ENCODE results near the gene CACNA1G.

CACNA1G gene

DNA sequence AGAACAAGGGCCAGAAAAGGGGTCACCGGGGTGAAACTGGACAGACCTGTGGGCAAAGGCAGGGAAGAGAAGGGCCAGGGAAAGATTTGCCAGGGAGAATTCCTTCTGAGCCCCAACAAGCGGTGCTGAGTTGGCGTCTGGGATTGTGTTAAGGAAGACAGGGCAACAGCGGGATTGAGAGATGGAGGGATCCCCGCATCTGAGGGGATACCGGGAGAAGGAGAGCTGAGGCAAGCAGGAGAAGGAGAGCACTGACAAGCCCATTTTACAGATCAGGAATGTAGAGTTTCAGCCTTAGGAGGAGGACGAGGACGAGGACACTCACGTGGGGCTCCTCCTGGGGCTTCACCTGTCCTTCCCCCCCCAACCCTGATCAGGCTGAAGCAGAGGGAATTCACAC is 73.2 kb downstream of the CACNA1G start:
- Histone ChIP-seq H3K4me2 (ENCODE audit: low read length) (no peak overlapping the region), H3K36me3 (ENCODE audit: insufficient read depth, low read length) (peaks cover 3% of the 10 kb centered on the region), H3K9ac (ENCODE audit: low read depth, low read length) (no peak overlapping the region), H3K9me3 (replicated peaks; ENCODE audit: low read length) (no peaks in the 10 kb centered on the region), H3K27me3 (ENCODE audit: control insufficient read depth, insufficient read depth, low read length) (no peaks in the 10 kb centered on the region), H3K4me1 (ENCODE audit: control insufficient read depth, insufficient read depth, low read length) (peaks cover 51% of the 10 kb centered on the region), H3K4me3 (ENCODE audit: low read length) (no peak overlapping the region)

DNA sequence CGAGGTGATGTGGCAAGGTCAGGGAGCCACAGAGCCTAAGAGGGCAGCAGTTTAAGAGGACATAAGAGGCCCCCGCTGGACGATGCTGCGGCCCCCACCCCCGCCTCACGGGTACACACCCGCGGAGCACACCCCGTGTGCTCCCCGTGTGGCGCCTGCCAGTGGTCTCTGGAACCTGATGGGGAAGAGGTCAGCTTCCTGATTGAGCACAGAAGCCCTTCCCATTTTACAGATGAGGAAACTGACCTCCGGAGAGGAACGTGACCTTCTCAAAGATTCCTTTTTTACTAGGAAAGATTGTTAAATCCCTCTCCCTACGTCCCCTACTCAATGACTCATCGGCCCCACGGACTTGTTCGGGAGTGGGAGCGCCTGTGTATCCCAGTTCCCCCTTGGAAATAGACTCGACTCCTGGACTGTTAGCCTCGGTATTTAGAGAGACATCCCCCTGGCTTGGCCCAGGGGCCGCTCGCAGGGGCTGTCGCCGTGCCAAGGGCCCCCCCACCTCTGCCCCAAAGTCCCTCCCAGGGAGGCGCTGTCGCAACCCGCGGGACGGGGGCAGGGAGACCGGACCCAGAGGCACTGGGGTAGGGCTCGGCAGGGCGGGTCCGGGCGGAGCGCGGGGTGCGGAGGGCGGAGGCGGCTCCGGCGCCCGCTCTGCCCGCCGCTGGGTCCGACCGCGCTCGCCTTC is 73.9 kb downstream of the CACNA1G start, which contains the start of gene ABCC3:
Gene ABCC3, plus strand, starts transcription at position 658 of the 691 bp plus-strand sequence. CDS start 56 bp downstream, outside the sequence.
- H3K27me3 ChIP-seq (ENCODE audit: control insufficient read depth, insufficient read depth, low read length) = no peaks in the 10 kb centered on the region
- peaks cover 55% of the 10 kb centered on the region for H3K4me1 ChIP-seq (ENCODE audit: control insufficient read depth, insufficient read depth, low read length)
- no peaks in the 10 kb centered on the region for H3K9me3 ChIP-seq (replicated peaks; ENCODE audit: low read length)
- H3K36me3 ChIP-seq (ENCODE audit: insufficient read depth, low read length) = peaks cover 3% of the 10 kb centered on the region
- H3K9ac ChIP-seq (ENCODE audit: low read depth, low read length) = peak within 1 kb of the TSS; percentile 84
- H3K4me2 ChIP-seq (ENCODE audit: low read length) = peak within 1 kb of the TSS; percentile 75
- H3K4me3 ChIP-seq (ENCODE audit: low read length) = peak within 1 kb of the TSS; percentile 79

DNA sequence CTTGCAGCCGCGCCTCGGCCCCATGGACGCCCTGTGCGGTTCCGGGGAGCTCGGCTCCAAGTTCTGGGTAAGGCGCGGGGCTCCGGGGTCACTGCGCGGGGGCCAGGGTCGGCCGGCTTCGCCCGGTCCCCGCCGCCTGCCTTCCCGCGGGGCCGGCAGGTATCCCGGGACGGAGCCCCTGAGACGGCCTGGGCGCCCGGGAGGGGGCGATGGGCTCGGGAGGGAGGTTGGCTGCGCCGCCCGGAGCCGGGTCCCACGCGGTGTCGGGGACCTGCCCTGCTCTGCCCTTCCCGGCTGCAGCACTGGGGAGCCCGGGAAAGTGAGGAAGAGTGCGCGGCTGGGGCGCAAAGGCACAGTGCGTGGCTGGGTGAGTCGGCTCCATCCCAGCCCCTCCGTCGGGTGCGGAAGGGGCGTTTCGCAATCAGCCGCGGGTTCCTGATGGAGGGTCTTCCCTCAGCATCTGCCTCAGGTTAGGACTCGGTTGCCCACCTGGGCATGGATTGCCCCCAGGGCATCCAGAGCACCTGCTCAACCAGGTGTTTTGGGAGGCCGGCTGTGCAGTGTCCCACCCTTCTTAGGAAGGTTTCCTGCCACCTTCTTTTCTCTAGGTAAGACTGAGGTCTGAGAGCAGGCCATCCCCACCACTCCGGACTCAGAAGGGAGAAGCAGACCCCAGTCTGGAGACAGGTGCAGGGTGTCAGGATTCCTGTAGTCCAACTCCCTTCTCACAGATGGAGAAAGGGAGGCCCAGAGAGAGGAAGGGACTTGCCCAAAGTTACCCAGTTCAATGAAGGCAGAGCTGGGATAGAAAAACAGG is 74.6 kb downstream of the CACNA1G start:
- Histone ChIP-seq H3K4me3 (ENCODE audit: low read length) (peak overlapping the region; percentile 79), H3K9me3 (replicated peaks; ENCODE audit: low read length) (no peaks in the 10 kb centered on the region), H3K4me1 (ENCODE audit: control insufficient read depth, insufficient read depth, low read length) (peaks cover 63% of the 10 kb centered on the region), H3K27me3 (ENCODE audit: control insufficient read depth, insufficient read depth, low read length) (no peaks in the 10 kb centered on the region), H3K4me2 (ENCODE audit: low read length) (peak overlapping the region; percentile 75), H3K36me3 (ENCODE audit: insufficient read depth, low read length) (peaks cover 3% of the 10 kb centered on the region), H3K9ac (ENCODE audit: low read depth, low read length) (peak overlapping the region; percentile 84)

DNA sequence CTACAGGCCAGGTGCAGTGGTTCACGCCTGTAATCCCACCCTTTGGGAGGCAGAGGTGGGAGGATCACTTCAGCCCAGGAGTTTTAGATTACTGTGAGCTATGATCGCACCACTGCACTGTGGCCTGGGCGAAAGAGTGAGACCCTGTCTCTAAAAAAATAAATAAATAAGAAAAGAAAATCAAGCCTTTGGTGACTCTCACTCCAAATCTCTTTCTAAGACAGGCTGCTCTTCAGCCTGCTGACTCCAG is 75.1 kb downstream of the CACNA1G start:
- Histone ChIP-seq H3K4me2 (ENCODE audit: low read length) (peak overlapping the region; percentile 75), H3K9ac (ENCODE audit: low read depth, low read length) (peak overlapping the region; percentile 84), H3K36me3 (ENCODE audit: insufficient read depth, low read length) (peaks cover 3% of the 10 kb centered on the region), H3K4me3 (ENCODE audit: low read length) (peak overlapping the region; percentile 79), H3K27me3 (ENCODE audit: control insufficient read depth, insufficient read depth, low read length) (no peaks in the 10 kb centered on the region), H3K4me1 (ENCODE audit: control insufficient read depth, insufficient read depth, low read length) (peaks cover 68% of the 10 kb centered on the region), H3K9me3 (replicated peaks; ENCODE audit: low read length) (no peaks in the 10 kb centered on the region)

DNA sequence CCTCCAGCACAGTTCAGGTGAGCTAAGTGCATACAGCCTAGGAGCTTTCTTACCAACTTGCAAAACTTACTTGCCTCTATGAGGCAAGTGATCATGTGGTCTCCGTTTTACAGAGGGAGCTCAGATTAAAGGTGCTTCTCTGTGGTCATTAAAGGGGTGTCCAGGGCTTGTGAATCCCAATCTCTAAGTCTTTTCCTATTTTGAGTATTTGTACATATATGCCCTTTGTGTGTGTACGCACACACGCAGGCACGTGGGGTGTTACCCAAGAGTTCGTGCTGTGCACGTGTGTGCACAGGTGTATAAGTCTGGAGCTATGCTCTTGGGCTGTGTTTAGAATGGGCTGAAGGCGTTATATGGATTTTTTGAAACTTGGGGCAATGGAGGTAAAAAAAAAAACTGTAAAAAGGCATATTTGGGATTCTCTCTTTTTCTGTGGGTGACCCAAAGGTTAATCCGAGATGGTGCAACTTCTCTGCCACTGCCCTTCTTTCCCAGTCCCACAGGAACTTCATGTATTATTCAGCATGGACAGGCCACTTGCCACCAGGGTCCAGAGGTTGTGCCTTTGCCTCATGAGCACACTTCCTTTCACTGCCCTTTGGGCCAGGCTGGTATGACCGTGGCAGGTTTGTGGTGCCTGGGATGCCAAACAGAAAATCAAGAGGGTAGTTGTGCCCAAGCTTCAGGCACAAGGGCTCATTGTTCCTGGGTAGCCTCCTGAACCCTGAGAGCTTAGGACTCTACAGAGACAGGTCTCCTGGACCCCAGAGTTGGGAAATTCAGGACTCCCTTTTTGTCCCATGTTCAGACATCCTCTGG is 75.7 kb downstream of the CACNA1G start:
- Histone ChIP-seq H3K4me1 (ENCODE audit: control insufficient read depth, insufficient read depth, low read length) (peaks cover 70% of the 10 kb centered on the region), H3K36me3 (ENCODE audit: insufficient read depth, low read length) (peaks cover 3% of the 10 kb centered on the region), H3K27me3 (ENCODE audit: control insufficient read depth, insufficient read depth, low read length) (no peaks in the 10 kb centered on the region), H3K9me3 (replicated peaks; ENCODE audit: low read length) (no peaks in the 10 kb centered on the region), H3K4me2 (ENCODE audit: low read length) (peak overlapping the region; percentile 75), H3K4me3 (ENCODE audit: low read length) (peak overlapping the region; percentile 79), H3K9ac (ENCODE audit: low read depth, low read length) (peak overlapping the region; percentile 84)

DNA sequence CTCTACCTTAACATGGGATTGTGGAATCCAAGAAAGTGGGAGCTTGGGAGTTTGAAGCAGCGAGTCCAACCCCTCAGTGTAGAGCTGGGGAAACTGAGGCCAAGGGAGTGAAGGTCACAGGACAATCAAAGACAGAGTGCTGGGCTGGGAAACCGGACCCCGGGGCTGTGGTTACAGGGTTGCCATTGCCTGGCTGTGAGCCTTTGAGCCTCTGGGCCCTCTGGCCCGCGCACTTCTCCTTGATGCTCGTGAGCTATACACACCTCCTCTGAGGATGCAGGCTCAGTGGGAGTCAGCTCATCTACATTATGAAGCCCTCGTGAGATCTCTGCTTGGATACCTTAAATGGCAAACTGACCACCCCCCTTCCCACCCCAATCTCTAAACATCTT is 76.3 kb downstream of the CACNA1G start:
- Histone ChIP-seq H3K4me2 (ENCODE audit: low read length) (peak overlapping the region; percentile 75), H3K27me3 (ENCODE audit: control insufficient read depth, insufficient read depth, low read length) (no peaks in the 10 kb centered on the region), H3K4me1 (ENCODE audit: control insufficient read depth, insufficient read depth, low read length) (peaks cover 68% of the 10 kb centered on the region), H3K9ac (ENCODE audit: low read depth, low read length) (peak overlapping the region; percentile 3), H3K36me3 (ENCODE audit: insufficient read depth, low read length) (peaks cover 3% of the 10 kb centered on the region), H3K4me3 (ENCODE audit: low read length) (peak overlapping the region; percentile 79), H3K9me3 (replicated peaks; ENCODE audit: low read length) (no peaks in the 10 kb centered on the region)

DNA sequence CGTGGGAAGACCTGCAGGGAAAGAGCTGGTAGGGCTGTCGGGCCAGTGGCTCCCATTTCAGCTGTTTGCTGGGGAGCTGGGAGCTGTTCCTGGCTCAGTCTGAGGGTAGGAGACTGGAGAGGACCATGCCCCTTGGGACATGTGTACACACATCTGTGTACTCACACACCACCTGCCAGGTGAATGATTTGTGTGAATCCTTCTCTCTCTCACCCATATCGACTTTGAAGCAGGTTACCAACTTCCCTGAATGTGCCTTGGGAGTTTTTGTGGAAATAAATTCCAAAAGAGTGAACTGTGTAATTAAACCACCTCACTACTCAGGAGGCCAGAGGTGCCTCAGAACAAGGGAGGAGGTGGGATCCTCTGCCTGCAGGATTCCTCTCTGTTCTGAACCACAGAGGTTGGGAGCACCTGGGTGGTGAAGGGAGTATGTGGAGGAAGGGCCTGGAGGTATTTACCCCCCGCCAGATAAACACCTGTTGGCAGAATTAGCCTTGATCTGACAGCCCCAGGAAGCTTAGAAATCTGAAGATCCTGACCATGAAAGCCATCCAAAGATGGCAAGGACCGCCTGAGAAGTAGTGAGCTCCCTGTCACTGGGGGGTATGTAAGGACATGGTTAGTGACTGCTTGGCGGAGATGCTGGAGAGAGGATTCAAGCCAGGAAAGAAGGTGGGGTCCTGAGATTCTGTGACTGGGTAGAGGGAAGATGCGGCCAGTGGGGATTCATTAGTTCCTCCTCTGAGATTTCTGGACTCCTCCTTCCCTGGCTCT is 77.5 kb downstream of the CACNA1G start:
- peak overlapping the region; percentile 40 for H3K9ac ChIP-seq (ENCODE audit: low read depth, low read length)
- no peaks in the 10 kb centered on the region for H3K9me3 ChIP-seq (replicated peaks; ENCODE audit: low read length)
- peaks cover 14% of the 10 kb centered on the region for H3K36me3 ChIP-seq (ENCODE audit: insufficient read depth, low read length)
- H3K4me2 ChIP-seq (ENCODE audit: low read length) = peak overlapping the region; percentile 75
- H3K27me3 ChIP-seq (ENCODE audit: control insufficient read depth, insufficient read depth, low read length) = no peaks in the 10 kb centered on the region
- peak overlapping the region; percentile 0 for H3K4me3 ChIP-seq (ENCODE audit: low read length)
- H3K4me1 ChIP-seq (ENCODE audit: control insufficient read depth, insufficient read depth, low read length) = peaks cover 63% of the 10 kb centered on the region

DNA sequence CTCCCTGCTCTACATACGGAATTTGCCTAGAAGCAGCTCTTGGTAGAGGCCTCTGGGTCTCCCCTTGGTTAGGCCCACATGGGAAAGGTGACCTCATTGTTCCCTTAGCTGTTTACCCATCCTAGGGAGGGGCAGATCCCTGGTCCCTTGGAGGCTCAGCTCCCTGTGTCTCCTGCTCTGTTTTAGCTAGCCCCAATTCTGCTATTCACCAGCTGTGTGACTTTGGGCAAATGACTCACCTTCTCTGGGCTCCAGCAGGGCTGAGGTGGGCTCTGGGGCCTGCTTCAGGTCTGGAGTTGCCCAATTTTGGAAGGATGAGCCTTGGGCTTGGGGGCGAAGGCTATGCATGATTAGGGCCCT is 78.1 kb downstream of the CACNA1G start:
- peak overlapping the region; percentile 0 for H3K4me3 ChIP-seq (ENCODE audit: low read length)
- H3K4me1 ChIP-seq (ENCODE audit: control insufficient read depth, insufficient read depth, low read length) = peaks cover 63% of the 10 kb centered on the region
- peak overlapping the region; percentile 75 for H3K4me2 ChIP-seq (ENCODE audit: low read length)
- peak overlapping the region; percentile 40 for H3K9ac ChIP-seq (ENCODE audit: low read depth, low read length)
- H3K27me3 ChIP-seq (ENCODE audit: control insufficient read depth, insufficient read depth, low read length) = no peaks in the 10 kb centered on the region
- peaks cover 19% of the 10 kb centered on the region for H3K36me3 ChIP-seq (ENCODE audit: insufficient read depth, low read length)
- no peaks in the 10 kb centered on the region for H3K9me3 ChIP-seq (replicated peaks; ENCODE audit: low read length)

DNA sequence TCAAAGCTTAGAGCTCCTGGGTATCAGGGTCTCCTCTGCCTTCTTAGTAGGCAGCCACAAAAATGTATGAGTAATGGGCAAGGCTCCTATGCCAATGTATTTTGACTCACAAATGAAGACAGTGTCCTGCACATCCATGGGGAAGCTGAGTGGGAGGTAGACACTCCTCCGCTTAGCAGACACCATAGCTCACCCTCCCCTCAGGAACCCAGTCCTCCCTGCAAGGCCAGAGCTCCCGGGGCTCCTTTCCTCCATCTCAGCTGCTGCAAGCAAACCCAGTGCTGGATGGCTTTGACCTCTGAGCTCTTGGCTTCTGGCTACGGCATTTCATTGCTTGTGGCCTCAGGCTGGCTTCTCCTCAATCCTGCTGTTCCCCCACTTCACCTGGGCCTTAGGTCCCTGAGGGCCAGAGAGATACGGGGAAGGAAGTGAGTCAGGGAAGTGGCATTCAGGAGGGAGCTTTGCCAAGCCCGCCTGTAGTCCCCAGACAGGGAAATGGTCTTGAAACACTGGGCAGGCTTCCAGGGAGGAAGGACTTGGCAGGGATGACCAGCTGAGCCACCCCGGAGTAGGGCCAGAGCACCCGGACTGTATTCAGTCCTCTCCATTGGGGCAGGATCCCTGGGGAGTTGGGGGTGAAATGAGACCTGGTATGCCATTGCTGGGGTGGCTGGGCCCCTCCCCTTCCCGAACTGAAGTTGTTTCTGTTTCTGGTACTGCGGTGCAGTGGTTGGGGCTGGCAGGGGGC is 78.6 kb downstream of the CACNA1G start:
- Histone ChIP-seq H3K4me1 (ENCODE audit: control insufficient read depth, insufficient read depth, low read length) (peaks cover 61% of the 10 kb centered on the region), H3K4me2 (ENCODE audit: low read length) (peak overlapping the region; percentile 75), H3K9me3 (replicated peaks; ENCODE audit: low read length) (no peaks in the 10 kb centered on the region), H3K9ac (ENCODE audit: low read depth, low read length) (peak overlapping the region; percentile 42), H3K4me3 (ENCODE audit: low read length) (peak overlapping the region; percentile 45), H3K27me3 (ENCODE audit: control insufficient read depth, insufficient read depth, low read length) (no peaks in the 10 kb centered on the region), H3K36me3 (ENCODE audit: insufficient read depth, low read length) (peaks cover 22% of the 10 kb centered on the region)

DNA sequence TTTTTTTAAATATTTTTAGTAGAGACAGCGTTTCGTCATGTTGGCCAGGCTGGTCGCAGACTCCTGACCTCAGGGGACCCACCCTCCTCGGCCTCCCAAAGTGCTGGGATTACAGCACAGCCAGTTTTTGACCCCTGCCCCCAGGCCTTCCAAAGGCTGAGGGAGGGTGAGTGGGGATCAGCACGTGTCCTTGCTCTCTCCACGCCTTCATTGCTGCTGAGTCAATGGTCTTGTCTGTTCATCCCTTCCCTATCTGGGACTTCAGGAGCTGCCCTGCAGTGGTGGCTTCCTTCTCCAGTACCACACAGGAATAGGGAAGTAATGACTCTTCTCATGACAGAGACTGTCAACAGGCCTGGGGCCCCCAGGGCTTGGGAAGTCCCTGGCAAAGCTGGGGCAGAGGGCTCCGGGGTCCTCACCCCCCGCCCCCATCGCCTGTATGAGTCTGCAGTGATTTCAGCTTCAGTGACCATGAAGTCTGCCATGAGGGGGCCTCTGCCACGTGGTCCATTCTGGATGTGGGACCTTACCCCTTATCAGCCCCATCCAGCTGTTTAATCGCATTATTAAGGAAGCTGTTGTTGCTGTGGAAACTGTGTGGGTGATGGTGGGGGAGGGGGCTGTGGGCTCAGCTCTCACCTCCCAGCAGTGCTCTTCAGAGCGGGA is 80.3 kb downstream of the CACNA1G start:
- Histone ChIP-seq H3K4me3 (ENCODE audit: low read length) (no peak overlapping the region), H3K36me3 (ENCODE audit: insufficient read depth, low read length) (peaks cover 22% of the 10 kb centered on the region), H3K27me3 (ENCODE audit: control insufficient read depth, insufficient read depth, low read length) (no peaks in the 10 kb centered on the region), H3K9me3 (replicated peaks; ENCODE audit: low read length) (no peaks in the 10 kb centered on the region), H3K9ac (ENCODE audit: low read depth, low read length) (peak overlapping the region; percentile 1), H3K4me2 (ENCODE audit: low read length) (peak overlapping the region; percentile 1), H3K4me1 (ENCODE audit: control insufficient read depth, insufficient read depth, low read length) (peaks cover 56% of the 10 kb centered on the region)

Measured in skeletal muscle satellite cell (primary cell).